ENCODE data around the gene CDIP1.

DNA sequence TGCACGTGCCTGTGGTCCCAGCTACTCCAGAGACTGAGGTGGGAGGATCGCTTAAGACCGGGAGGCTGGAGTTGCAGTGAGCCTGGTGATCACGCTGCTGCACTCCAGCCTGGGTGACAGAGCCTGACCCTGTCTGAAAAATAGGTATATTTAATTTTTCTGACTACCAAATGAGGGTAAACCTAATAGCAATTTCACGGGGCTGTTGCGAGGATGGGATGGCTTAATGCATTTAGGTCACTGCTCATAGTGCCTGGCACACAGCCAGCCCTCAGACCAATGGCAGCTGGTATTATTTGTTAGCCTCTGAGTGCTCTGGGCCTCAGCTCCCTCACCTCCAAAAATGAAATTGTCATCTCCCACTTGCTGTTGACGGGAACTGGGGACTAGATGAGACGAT is 5.9 kb upstream of the CDIP1 start:
- no peak for TF ChIP-seq POLR2A (IDR thresholded peaks at IDR 0.05)
- TF ChIP-seq, protein P1, sequence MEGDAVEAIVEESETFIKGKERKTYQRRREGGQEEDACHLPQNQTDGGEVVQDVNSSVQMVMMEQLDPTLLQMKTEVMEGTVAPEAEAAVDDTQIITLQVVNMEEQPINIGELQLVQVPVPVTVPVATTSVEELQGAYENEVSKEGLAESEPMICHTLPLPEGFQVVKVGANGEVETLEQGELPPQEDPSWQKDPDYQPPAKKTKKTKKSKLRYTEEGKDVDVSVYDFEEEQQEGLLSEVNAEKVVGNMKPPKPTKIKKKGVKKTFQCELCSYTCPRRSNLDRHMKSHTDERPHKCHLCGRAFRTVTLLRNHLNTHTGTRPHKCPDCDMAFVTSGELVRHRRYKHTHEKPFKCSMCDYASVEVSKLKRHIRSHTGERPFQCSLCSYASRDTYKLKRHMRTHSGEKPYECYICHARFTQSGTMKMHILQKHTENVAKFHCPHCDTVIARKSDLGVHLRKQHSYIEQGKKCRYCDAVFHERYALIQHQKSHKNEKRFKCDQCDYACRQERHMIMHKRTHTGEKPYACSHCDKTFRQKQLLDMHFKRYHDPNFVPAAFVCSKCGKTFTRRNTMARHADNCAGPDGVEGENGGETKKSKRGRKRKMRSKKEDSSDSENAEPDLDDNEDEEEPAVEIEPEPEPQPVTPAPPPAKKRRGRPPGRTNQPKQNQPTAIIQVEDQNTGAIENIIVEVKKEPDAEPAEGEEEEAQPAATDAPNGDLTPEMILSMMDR (IDR thresholded peaks at IDR 0.05 in 4 of 5, conservative IDR thresholded peaks at IDR 0.05 in 1 of 5), result no peak
